HEK293 (cell line): Measurements from ENCODE around the gene SERGEF.

Source experiments
- CTCF ChIA-PET: fragments of 350-600 bp; formaldehyde crosslinking; extraction: SDS; loops from one replicate; lab custom pipeline; 2021; ENCODE audit warnings: antibody characterized with exemption; lab: Yijun Ruan, JAX
- POLR2A ChIA-PET: fragments of 300-600 bp; formaldehyde crosslinking; extraction: SDS; loops from one replicate; lab custom pipeline; 2020; ENCODE audit warnings: antibody characterized with exemption, inconsistent platforms; lab: Yijun Ruan, JAX
- H3K27ac ChIP-seq: fragments of 200-500 bp; sonication (Bioruptor generic); 2 replicates; pipeline ENCODE4 v1.5.1; 2014; ENCODE audit warnings: low read depth, low read length, control low read depth, inconsistent platforms; ENCODE audit errors: extremely low read depth
- H3K36me3 ChIP-seq, 2 experiments: fragments of 200-500 bp in 1 of 2; sonication (Bioruptor generic) in 1 of 2; 1 replicate in 1 of 2; 2 replicates in 1 of 2; pipeline ENCODE4 v1.5.1; 2014 to 2017; ENCODE audit warnings: inconsistent platforms in 2 of 2, low read length in 2 of 2; ENCODE audit not compliant: control insufficient read depth in 2 of 2, insufficient read depth in 1 of 2
- H3K4me1 ChIP-seq: fragments of 200-500 bp; sonication (Bioruptor generic); 2 replicates; pipeline ENCODE4 v1.5.1; 2014; ENCODE audit warnings: mild to moderate bottlenecking, low read length, inconsistent platforms; ENCODE audit not compliant: control insufficient read depth, insufficient read depth
- H3K4me3 ChIP-seq: 2 replicates; pipeline ENCODE4 v1.5.1; 2011; ENCODE audit warnings: low read depth, mild to moderate bottlenecking, control low read depth, low read length, moderate library complexity
- H3K9me3 ChIP-seq: fragments of 200-500 bp; sonication (Bioruptor generic); 2 replicates; pipeline ENCODE4 v1.5.1; 2014; ENCODE audit warnings: low read depth, low read length, inconsistent platforms; ENCODE audit not compliant: control insufficient read depth, insufficient read depth
- HOXD13 ChIP-seq: sonication (generic); formaldehyde crosslinking; IDR thresholded peaks from 2 replicates; pipeline ENCODE4 v1.8.0; 2022; ENCODE audit warnings: missing genetic modification reagents, borderline replicate concordance
- KLF10 ChIP-seq: fragments of 450-650 bp; IDR thresholded peaks from 2 replicates; pipeline ENCODE4 v1.5.1; 2018; ENCODE audit warnings: missing biosample characterization, mild to moderate bottlenecking, missing genetic modification characterization
- KLF7 ChIP-seq: fragments of 450-650 bp; formaldehyde crosslinking; IDR thresholded peaks from 2 replicates; pipeline ENCODE4 v1.5.1; 2016; ENCODE audit warnings: missing biosample characterization, missing genetic modification characterization, borderline replicate concordance
- MZF1 ChIP-seq: fragments of 450-650 bp; formaldehyde crosslinking; IDR thresholded peaks from 2 replicates; pipeline ENCODE4 v1.5.1; 2017; ENCODE audit warnings: missing biosample characterization, missing genetic modification characterization, borderline replicate concordance
- PATZ1 ChIP-seq: fragments of 450-650 bp; formaldehyde crosslinking; IDR thresholded peaks from 2 replicates; pipeline ENCODE4 v1.5.1; 2016; ENCODE audit warnings: missing biosample characterization, missing genetic modification characterization
- REST ChIP-seq: fragments of 450-650 bp; formaldehyde crosslinking; IDR thresholded peaks from 2 replicates; pipeline ENCODE4 v1.5.1; 2016; ENCODE audit warnings: missing biosample characterization, missing genetic modification characterization
- YY1 ChIP-seq: fragments of 450-650 bp; formaldehyde crosslinking; IDR thresholded peaks from 2 replicates; pipeline ENCODE4 v1.5.1; 2018; ENCODE audit warnings: missing biosample characterization, missing genetic modification characterization
- ZBTB10 ChIP-seq: fragments of 450-650 bp; formaldehyde crosslinking; IDR thresholded peaks from 2 replicates; pipeline ENCODE4 v1.5.1; 2016; ENCODE audit warnings: missing biosample characterization, missing genetic modification characterization
- ZBTB21 ChIP-seq: fragments of 450-650 bp; formaldehyde crosslinking; IDR thresholded peaks from 2 replicates; pipeline ENCODE4 v1.5.1; 2017; ENCODE audit warnings: missing biosample characterization, missing genetic modification characterization
- ZBTB8A ChIP-seq: fragments of 450-650 bp; formaldehyde crosslinking; IDR thresholded peaks from 2 replicates; pipeline ENCODE4 v1.5.1; 2016; ENCODE audit warnings: missing biosample characterization, missing genetic modification characterization
- ZEB2 ChIP-seq: fragments of 450-650 bp; formaldehyde crosslinking; IDR thresholded peaks from 2 replicates; pipeline ENCODE4 v1.5.1; 2016; ENCODE audit warnings: missing biosample characterization, missing genetic modification characterization
- ZFP37 ChIP-seq: fragments of 450-650 bp; formaldehyde crosslinking; IDR thresholded peaks from 2 replicates; pipeline ENCODE4 v1.5.1; 2016; ENCODE audit warnings: missing biosample characterization, missing genetic modification characterization
- ZNF121 ChIP-seq: fragments of 450-650 bp; formaldehyde crosslinking; IDR thresholded peaks from 2 replicates; pipeline ENCODE4 v1.5.1; 2016; ENCODE audit warnings: missing biosample characterization, missing genetic modification characterization
- ZNF133 ChIP-seq: fragments of 450-650 bp; formaldehyde crosslinking; IDR thresholded peaks from 2 replicates; pipeline ENCODE4 v1.5.1; 2016; ENCODE audit warnings: missing biosample characterization, missing genetic modification characterization
- ZNF155 ChIP-seq: fragments of 450-650 bp; formaldehyde crosslinking; IDR thresholded peaks from 2 replicates; pipeline ENCODE4 v1.5.1; 2016; ENCODE audit warnings: missing biosample characterization, missing genetic modification characterization
- ZNF169 ChIP-seq: fragments of 450-650 bp; formaldehyde crosslinking; IDR thresholded peaks from 2 replicates; pipeline ENCODE4 v1.5.1; 2016; ENCODE audit warnings: missing biosample characterization, missing genetic modification characterization
- ZNF184 ChIP-seq: fragments of 450-650 bp; IDR thresholded peaks from 2 replicates; pipeline ENCODE4 v1.5.1; 2018; ENCODE audit warnings: missing biosample characterization, mild to moderate bottlenecking, missing genetic modification characterization
- ZNF19 ChIP-seq: fragments of 450-650 bp; formaldehyde crosslinking; IDR thresholded peaks from 2 replicates; pipeline ENCODE4; 2016; ENCODE audit warnings: missing biosample characterization, missing genetic modification characterization, low read depth
- ZNF266 ChIP-seq: fragments of 450-650 bp; formaldehyde crosslinking; IDR thresholded peaks from 2 replicates; pipeline ENCODE4 v1.5.1; 2016; ENCODE audit warnings: missing biosample characterization, missing genetic modification characterization, low read depth
- ZNF366 ChIP-seq: fragments of 450-650 bp; formaldehyde crosslinking; conservative IDR thresholded peaks from 2 replicates; pipeline ENCODE4 v1.5.1; 2016; ENCODE audit warnings: missing biosample characterization, missing genetic modification characterization
- ZNF416 ChIP-seq: fragments of 450-650 bp; formaldehyde crosslinking; IDR thresholded peaks from 2 replicates; pipeline ENCODE4 v1.5.1; 2016; ENCODE audit warnings: missing biosample characterization, missing genetic modification characterization
- ZNF623 ChIP-seq: fragments of 450-650 bp; formaldehyde crosslinking; IDR thresholded peaks from 2 replicates; pipeline ENCODE4 v1.5.1; 2016; ENCODE audit warnings: missing biosample characterization, missing genetic modification characterization
- ZNF677 ChIP-seq: fragments of 450-650 bp; IDR thresholded peaks from 2 replicates; pipeline ENCODE4 v1.5.0; 2018; ENCODE audit warnings: missing biosample characterization, mild to moderate bottlenecking, missing genetic modification characterization, moderate library complexity
- ZNF830 ChIP-seq: fragments of 450-650 bp; IDR thresholded peaks from 2 replicates; pipeline ENCODE4 v1.5.0; 2018; ENCODE audit warnings: missing biosample characterization, missing genetic modification characterization, low read depth, mild to moderate bottlenecking, moderate library complexity

Gene SERGEF

GRCh38 chr11:17861036-17861755 lies 151.7 kb downstream of the SERGEF start (continued):
- TF ChIP-seq YY1 (tag by site-specific recombination) (no peak), ZNF416 (tag by site-specific recombination) (no peak), HOXD13 (CRISPR knock-in tag) (no peak), ZNF184 (tag by site-specific recombination) (no peak), ZBTB8A (tag by site-specific recombination) (no peak), ZFP37 (tag by site-specific recombination) (no peak)

- POLR2A ChIA-PET: no interaction called here
These were observed 153.3 kb downstream of the SERGEF start for GRCh38 chr11:17859552-17859951.

GRCh38 chr11:17855531-17856290 lies 157.1 kb downstream of the SERGEF start:
- no peaks in the 10 kb centered on the region for H3K4me1 ChIP-seq
- peaks cover 0 to 4% of the 10 kb centered on the region in 2 experiments; a peak in 1 of 3 replicates for H3K36me3 ChIP-seq
- no peak overlapping the region for H3K27ac ChIP-seq
- H3K9me3 ChIP-seq: no peaks in the 10 kb centered on the region
- ChIA-PET POLR2A (no interaction called here), CTCF (interaction anchor here (0.8 to 2.5 kb wide), 5 partner anchors 9 to 135 kb away, joined by 3 to 23 read pairs (median 3); no protein-coding TSS in a partner anchor)
- no peak overlapping the region for H3K4me3 ChIP-seq
- TF ChIP-seq ZNF155 (tag by site-specific recombination) (no peak), ZNF184 (tag by site-specific recombination) (no peak), ZNF19 (tag by site-specific recombination) (no peak), REST (tag by site-specific recombination) (no peak), PATZ1 (tag by site-specific recombination) (no peak), ZNF830 (tag by site-specific recombination) (no peak), ZEB2 (no peak), ZNF169 (no peak), ZBTB21 (tag by site-specific recombination) (no peak), KLF7 (tag by site-specific recombination) (no peak)

More at GRCh38 chr11:17859552-17859951, 153.3 kb downstream of the SERGEF start:
- H3K9me3 ChIP-seq: no peaks in the 10 kb centered on the region
- H3K4me1 ChIP-seq: no peaks in the 10 kb centered on the region
- no peak overlapping the region for H3K27ac ChIP-seq
- CTCF ChIA-PET: interaction anchor here (0.6 to 0.7 kb wide), 2 partner anchors 9 to 1122 kb away, joined by 4 to 5 read pairs; no protein-coding TSS in a partner anchor
- peaks cover 0 to 17% of the 10 kb centered on the region in 2 experiments; a peak in 1 of 3 replicates for H3K36me3 ChIP-seq
- TF ChIP-seq ZNF366 (tag by site-specific recombination) (no peak), KLF10 (tag by site-specific recombination) (no peak), ZNF266 (no peak), ZNF121 (tag by site-specific recombination) (no peak), YY1 (tag by site-specific recombination) (no peak), ZNF133 (tag by site-specific recombination) (no peak), MZF1 (tag by site-specific recombination) (no peak), ZNF677 (tag by site-specific recombination) (no peak), ZNF623 (tag by site-specific recombination) (no peak), HOXD13 (CRISPR knock-in tag) (no peak), ZBTB10 (tag by site-specific recombination) (no peak)
- H3K4me3 ChIP-seq: no peak overlapping the region
